ENCODE measurements around the gene WDR35. TPM values are rescaled to one million over a fixed set of nuclear protein-coding genes. Genes with fewer than 3 reads are reported as not detected.

WDR35 gene
- total RNA-seq, 1 donor from 2014 or later, result 6.4 TPM

- DNase-seq, result no peak
- TF ChIP-seq CTCF (IDR thresholded peaks at IDR 0.05; ENCODE audit: partially characterized antibody, unreplicated experiment), result peak; percentile 84
- no peak overlapping the region for H3K4me3 Mint-ChIP-seq (ENCODE audit: unreplicated experiment)
- H3K36me3 Mint-ChIP-seq (ENCODE audit: unreplicated experiment), result peaks cover 19% of the 10 kb centered on the region
- peaks cover 3% of the 10 kb centered on the region for H3K4me1 Mint-ChIP-seq (ENCODE audit: low read depth, unreplicated experiment)
- no peak overlapping the region for H3K27ac Mint-ChIP-seq (ENCODE audit: unreplicated experiment)
- peaks cover 3% of the 10 kb centered on the region for H3K9me3 Mint-ChIP-seq (ENCODE audit: unreplicated experiment)
- peaks cover 19% of the 10 kb centered on the region for H3K27me3 Mint-ChIP-seq (ENCODE audit: unreplicated experiment)
Measured at GRCh38 chr2:20015482-20016083, 25.7 kb upstream of the WDR35 start.

- peak overlapping the region; percentile 89 for H3K4me3 Mint-ChIP-seq (ENCODE audit: unreplicated experiment)
- H3K27me3 Mint-ChIP-seq (ENCODE audit: unreplicated experiment), result peaks cover 19% of the 10 kb centered on the region
- no peak overlapping the region for H3K27ac Mint-ChIP-seq (ENCODE audit: unreplicated experiment)
- DNase-seq, result no peak
- H3K4me1 Mint-ChIP-seq (ENCODE audit: low read depth, unreplicated experiment), result peaks cover 3% of the 10 kb centered on the region
- no peak for TF ChIP-seq CTCF (IDR thresholded peaks at IDR 0.05; ENCODE audit: partially characterized antibody, unreplicated experiment)
- H3K36me3 Mint-ChIP-seq (ENCODE audit: unreplicated experiment), result peaks cover 10% of the 10 kb centered on the region
- peaks cover 3% of the 10 kb centered on the region for H3K9me3 Mint-ChIP-seq (ENCODE audit: unreplicated experiment)
Measured at GRCh38 chr2:20013126-20013849, 23.4 kb upstream of the WDR35 start.

- Mint-ChIP-seq H3K27me3 (ENCODE audit: unreplicated experiment) (peaks cover 19% of the 10 kb centered on the region), H3K36me3 (ENCODE audit: unreplicated experiment) (peaks cover 10% of the 10 kb centered on the region), H3K4me1 (ENCODE audit: low read depth, unreplicated experiment) (peaks cover 3% of the 10 kb centered on the region), H3K4me3 (ENCODE audit: unreplicated experiment) (peak within 1 kb of the TSS; percentile 89), H3K27ac (ENCODE audit: unreplicated experiment) (no peak within 1 kb of the TSS), H3K9me3 (ENCODE audit: unreplicated experiment) (peaks cover 3% of the 10 kb centered on the region)
- TF ChIP-seq CTCF (IDR thresholded peaks at IDR 0.05; ENCODE audit: partially characterized antibody, unreplicated experiment), result no peak
- peak; percentile 48 for DNase-seq
Measured at GRCh38 chr2:20012282-20013125, 22.6 kb upstream of the WDR35 start, which contains the start of gene MATN3. Gene MATN3, minus strand, starts transcription at chr2:20012668. Its CDS starts 37 bp downstream, at chr2:20012631.

- Mint-ChIP-seq H3K4me3 (ENCODE audit: unreplicated experiment) (peak overlapping the region; percentile 82), H3K4me1 (ENCODE audit: low read depth, unreplicated experiment) (peaks cover 3% of the 10 kb centered on the region), H3K27me3 (ENCODE audit: unreplicated experiment) (peaks cover 19% of the 10 kb centered on the region), H3K36me3 (ENCODE audit: unreplicated experiment) (peaks cover 10% of the 10 kb centered on the region), H3K9me3 (ENCODE audit: unreplicated experiment) (peaks cover 3% of the 10 kb centered on the region), H3K27ac (ENCODE audit: unreplicated experiment) (no peak overlapping the region)
- DNase-seq, result no peak
- no peak for TF ChIP-seq CTCF (IDR thresholded peaks at IDR 0.05; ENCODE audit: partially characterized antibody, unreplicated experiment)
Measured at GRCh38 chr2:20012032-20012281, 22.1 kb upstream of the WDR35 start.
